Retina (tissue), 1 donor: ENCODE measurements around the gene CDCA8.

Experiments used
- DNase-seq: peaks from one replicate; pipeline ENCODE4 v3.0.0-alpha.2; 2016

The CDCA8 gene

GRCh38 chr1:37741130-37741529 is 48.8 kb downstream of the CDCA8 start:
- DNase-seq, result no peak

- no peak for DNase-seq
Observed at GRCh38 chr1:37741662-37742061, 49.3 kb downstream of the CDCA8 start.

- no peak for DNase-seq
Observed at GRCh38 chr1:37746806-37747205, 54.5 kb downstream of the CDCA8 start.

- no peak for DNase-seq
Observed at GRCh38 chr1:37748565-37748964, 56.2 kb downstream of the CDCA8 start.

- peak; percentile 41 for DNase-seq
Observed at GRCh38 chr1:37752213-37752582, 59.9 kb downstream of the CDCA8 start.

- no peak for DNase-seq
Observed at GRCh38 chr1:37752583-37753471, 60.5 kb downstream of the CDCA8 start.

GRCh38 chr1:37753473-37754321 is 61.4 kb downstream of the CDCA8 start:
- DNase-seq, result no peak

- DNase-seq, result no peak
Observed at GRCh38 chr1:37755290-37755689, 63.0 kb downstream of the CDCA8 start.

- DNase-seq, result no peak
Observed at GRCh38 chr1:37755951-37756560, 63.7 kb downstream of the CDCA8 start.
